ENCODE data around the gene GPC1. TPM values are rescaled to one million over a fixed set of nuclear protein-coding genes. Genes with fewer than 3 reads are reported as not detected.
"Not testable (repeated sequence)": the region's sequence is repeated elsewhere in the genome, so short reads cannot be mapped to it uniquely, and the experiment has no call there.

GPC1 gene
- total and polyA plus RNA-seq, 2 of the 4 experiments (the other 2 are of a cell fraction): 16.0 to 211 TPM

GRCh38 chr2:240494942-240495341 lies 59.5 kb downstream of the GPC1 start:
- dilution Hi-C loops (cut with HindIII; ENCODE audit: low sequenced_read_pairs, unreplicated experiment); H2BK15ac ChIP-seq (ENCODE audit: low read depth, low read length); H3K4ac ChIP-seq (ENCODE audit: low read depth, low read length); H3K4me2 ChIP-seq (ENCODE audit: low read depth, low read length); H2BK20ac ChIP-seq (ENCODE audit: low read depth, low read length); H3K18ac ChIP-seq (ENCODE audit: low read depth, low read length); H4K20me1 ChIP-seq (ENCODE audit: insufficient read depth, low read length); H3K27ac ChIP-seq (ENCODE audit: insufficient read depth, low read length); H3K9me1 ChIP-seq (ENCODE audit: insufficient read depth, low read length); H3K56ac ChIP-seq (ENCODE audit: extremely low read depth, insufficient read depth, low read length); H3K14ac ChIP-seq (replicated peaks; ENCODE audit: low read depth, low read length); DNase-seq; H4K8ac ChIP-seq (ENCODE audit: low read depth in 2 of 2, low read length in 2 of 2); H3K79me1 ChIP-seq (ENCODE audit: low read depth in 1 of 2, low read length in 2 of 2); H4K91ac ChIP-seq (ENCODE audit: insufficient read depth, low read depth, low read length); H3K4me3 ChIP-seq (ENCODE audit: insufficient read depth, low read depth, low read length); CTCF ChIA-PET; H4K5ac ChIP-seq (ENCODE audit: low read depth, low read length); intact Hi-C loops (cut with micrococcal nuclease); H3K23ac ChIP-seq (ENCODE audit: low read depth, low read length); H2AK5ac ChIP-seq (ENCODE audit: low read depth, low read length); H2BK5ac ChIP-seq (ENCODE audit: low read depth, low read length, poor library complexity, severe bottlenecking); H3K4me1 ChIP-seq (ENCODE audit: control insufficient read depth, insufficient read depth, low read length); H2AK9ac ChIP-seq (replicated peaks; ENCODE audit: low read depth, low read length, poor library complexity); H2AFZ ChIP-seq (replicated peaks; ENCODE audit: low read length, poor library complexity); H3K9me3 ChIP-seq (ENCODE audit: control insufficient read depth, insufficient read depth, low read length); H3K36me3 ChIP-seq (ENCODE audit: control insufficient read depth, insufficient read depth, low read length); BruUV-seq (replicated peaks); in situ Hi-C loops (cut with MboI; ENCODE audit: low sequenced_read_pairs); H3K9ac ChIP-seq (ENCODE audit: low read depth, low read length); POLR2A ChIA-PET (ENCODE audit: unreplicated experiment); ATAC-seq (ENCODE audit: low read depth); H2BK120ac ChIP-seq (ENCODE audit: low read depth, low read length); H3K27me3 ChIP-seq (ENCODE audit: control insufficient read depth, insufficient read depth, low read length): not testable (repeated sequence)
- TF ChIP-seq CTCF (conservative IDR thresholded peaks at IDR 0.05; ENCODE audit: low read depth, low read length): peak; percentile 24; the same call in 1 of the 2 replicates
- TF ChIP-seq RAD21 (IDR thresholded peaks at IDR 0.05; ENCODE audit: low read length): 0 out of 2 replicates have a peak, but pooled peaks have one; percentile 6
- no CpG with 5 or more reads among the region's 11 CpGs for WGBS, 2 experiments (ENCODE audit: extremely low coverage in 2 of 2, insufficient read length in 1 of 2)
